CD4-positive, alpha-beta T cell treated with Interleukin-15 for 1 hour (primary cell): Measurements from ENCODE around the gene NGDN.
"Not testable (repeated sequence)": the region's sequence is repeated elsewhere in the genome, so short reads cannot be mapped to it uniquely, and the experiment has no call there.

Experiments
- DNase-seq: peaks from one replicate; pipeline ENCODE4 v3.0.0-alpha.2; 2020

Gene NGDN

DNA sequence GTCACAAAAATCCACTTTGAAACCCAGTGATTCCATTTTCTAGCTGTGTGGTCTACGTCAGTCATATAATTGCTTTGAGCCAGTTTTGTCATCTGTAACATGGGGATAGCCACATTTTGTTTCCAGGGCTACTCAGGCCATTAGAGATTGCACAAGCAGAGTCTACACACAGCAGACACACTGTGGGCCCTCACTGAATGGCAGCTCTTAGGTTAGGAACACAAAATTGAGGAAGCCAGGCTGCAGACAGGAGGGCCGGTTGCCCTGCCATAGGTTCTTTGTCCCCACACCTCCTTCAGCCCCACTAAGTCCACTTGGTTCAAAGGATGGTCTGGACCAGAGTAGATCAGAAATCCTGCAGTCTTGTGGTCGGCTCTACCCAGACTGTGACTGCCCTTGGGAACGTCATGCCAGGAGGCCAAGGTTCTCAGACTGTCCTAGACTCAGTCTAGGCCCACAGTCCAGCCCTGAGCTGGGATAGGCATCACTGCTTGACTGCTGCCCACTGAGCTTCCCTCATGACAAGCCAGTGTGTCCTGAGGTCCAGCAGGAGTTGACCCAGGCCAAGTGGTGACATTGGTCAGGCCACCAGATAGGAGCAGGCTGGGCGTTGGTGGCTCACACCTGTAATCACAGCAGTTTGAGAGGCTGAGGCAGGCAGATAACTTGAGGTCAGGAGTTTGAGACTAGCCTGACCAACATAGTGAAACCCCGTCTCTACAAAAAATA lies 30.2 kb upstream of the NGDN start:
- no peak for DNase-seq

DNA sequence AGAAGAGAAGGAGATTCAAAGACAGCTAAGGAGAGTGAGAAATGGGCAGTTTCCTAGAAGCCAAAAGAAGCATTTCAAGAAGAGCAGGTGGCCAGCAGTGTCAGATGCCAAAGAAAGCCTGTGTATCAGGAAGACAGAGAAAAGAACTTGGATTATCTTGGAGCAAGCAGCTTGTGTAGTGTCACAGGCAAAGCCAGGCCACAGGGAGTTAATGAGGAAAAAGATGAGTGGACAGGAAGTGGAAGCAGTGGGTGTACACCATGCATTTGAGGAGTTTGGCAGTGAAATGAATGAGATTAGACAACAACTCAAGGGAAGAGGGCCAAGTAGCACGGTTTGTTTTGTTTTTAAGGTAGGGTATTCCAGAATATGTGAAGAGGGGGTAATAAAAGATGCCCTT lies 28.4 kb upstream of the NGDN start:
- no peak for DNase-seq

DNA sequence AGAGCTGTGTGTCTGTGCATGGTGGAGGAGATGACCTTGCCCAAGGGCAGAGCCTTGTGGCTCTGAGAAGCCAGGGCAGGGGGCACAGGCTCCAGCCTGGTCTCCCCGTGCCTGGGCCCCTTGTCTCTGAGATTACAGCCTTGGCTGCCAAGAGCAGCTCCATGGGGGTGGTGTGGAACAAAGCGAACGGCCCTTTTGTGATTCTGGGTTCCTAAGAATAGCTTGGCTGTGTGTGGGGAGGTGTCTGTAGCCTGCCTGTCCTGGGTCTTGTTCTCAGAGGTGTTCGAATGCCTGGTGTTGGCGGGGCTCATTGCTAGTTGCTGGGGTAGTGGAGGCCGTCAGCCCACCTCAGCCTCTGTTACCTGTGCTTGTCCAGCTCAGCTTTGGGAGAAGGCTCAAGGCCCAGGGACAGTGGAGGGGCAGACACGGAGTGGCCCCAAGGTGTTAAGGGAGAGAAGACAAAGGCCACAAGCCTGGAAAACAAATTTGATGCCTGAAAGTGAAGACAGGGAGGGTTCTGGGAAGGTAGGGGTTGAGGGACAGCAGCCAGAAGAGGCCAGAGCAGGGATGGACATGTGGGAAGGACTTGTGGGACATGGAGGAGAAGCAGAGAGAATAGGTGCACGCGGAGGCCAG lies 26.7 kb upstream of the NGDN start:
- no peak for DNase-seq

DNA sequence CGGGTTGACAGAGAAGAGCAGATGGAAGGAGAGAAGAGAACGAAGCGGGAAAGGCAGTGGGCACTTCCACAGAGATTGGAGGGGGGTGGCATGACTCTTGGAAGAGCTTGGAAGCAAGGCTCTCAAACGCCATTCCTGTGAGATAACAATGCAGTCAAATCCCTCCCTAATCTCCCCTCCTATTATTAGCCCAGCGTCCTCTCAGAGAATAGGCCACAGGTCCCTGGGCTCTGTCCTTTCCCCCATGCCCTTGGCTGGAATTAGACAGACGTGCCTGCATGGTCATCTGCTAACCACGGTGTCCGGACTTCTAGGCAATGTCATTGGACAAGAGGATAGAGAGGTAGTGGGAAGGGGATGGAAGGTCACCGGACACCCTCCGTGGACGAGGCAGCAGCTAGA lies 26.1 kb upstream of the NGDN start:
- no peak for DNase-seq

DNA sequence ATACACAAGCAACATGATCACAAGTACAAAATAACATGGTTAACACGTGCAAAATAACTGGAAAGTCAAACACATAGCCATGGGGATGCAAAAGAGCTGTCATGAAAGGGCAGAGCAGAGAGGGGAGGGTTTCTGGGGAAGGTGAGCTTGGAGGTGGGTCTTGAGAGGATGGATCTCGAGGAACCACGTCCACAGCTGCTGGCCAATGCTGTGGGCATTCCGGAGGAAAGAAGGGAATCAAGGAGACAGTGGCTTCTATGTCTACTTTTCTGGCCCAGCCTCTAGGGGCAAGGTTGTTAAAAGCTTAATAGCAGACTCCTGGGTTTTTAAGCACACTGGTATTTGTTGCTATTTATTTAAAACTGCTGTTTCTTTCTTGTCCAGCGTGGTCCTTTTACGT lies 25.6 kb upstream of the NGDN start:
- DNase-seq: no peak

DNA sequence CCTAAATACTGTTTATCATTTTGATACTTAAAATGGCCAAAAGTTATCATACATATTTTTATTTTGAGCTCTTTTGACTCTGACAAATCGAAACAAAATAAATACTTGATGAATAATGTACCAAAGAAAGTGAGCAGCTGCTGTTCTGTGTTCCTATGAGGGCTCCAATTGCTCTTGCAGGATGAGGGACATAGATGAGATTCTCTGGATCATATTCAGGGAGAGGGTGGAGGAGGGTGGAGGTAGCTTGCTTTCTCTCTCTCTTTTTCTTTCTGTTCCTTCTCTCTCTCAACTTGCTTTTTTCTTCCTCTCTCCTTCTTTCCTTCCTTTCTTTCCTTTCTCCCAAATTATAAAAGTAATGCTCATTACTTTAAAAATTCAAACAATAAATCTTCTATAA lies 25.2 kb upstream of the NGDN start:
- DNase-seq: no peak

DNA sequence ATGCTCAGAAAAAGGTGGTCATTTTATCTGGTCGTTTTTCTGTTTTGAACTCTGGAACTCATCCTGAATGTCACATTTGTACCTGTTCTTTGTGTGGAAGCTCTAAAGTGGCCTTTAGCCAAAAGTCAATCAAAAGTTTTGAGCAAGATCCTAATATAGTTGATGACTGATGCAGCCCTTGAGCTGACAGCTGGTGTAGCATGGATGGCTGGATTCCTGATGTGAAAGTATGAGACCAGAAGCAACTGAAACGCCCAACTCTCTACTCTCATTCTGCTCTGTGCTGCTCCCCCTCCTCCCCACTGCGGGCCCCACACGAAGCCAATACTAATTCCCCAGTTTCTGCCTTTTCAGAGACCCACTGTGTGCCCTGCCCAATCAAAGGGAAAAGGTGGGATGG lies 23.7 kb upstream of the NGDN start:
- DNase-seq: no peak

DNA sequence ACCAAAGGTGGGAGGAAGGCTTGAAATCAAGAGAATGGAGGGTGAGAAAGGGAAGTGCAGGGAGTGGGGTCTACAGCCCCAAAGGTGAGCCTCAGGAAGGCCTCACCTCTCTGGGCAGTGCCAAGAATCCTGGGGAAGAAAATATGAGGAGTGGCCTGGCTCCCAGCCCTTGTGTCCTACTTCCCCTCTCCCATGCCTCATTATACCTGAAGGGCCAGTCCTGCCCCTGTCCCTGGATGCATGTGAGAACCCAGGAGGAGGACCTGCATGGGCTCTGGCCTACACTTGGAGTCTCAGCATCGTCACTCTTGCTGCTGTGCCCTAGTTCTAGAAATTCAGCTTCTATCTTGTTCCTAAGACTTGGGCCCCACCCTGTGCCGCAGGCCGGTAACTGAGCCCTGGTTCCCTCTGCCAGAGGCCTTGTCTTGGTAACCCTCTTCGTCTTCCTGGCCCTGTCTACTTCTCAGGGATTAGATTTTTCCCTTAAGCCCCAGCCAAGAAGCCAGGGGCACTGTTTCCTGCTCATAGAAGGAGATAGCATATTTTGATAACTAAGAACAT lies 23.1 kb upstream of the NGDN start:
- DNase-seq: no peak

DNA sequence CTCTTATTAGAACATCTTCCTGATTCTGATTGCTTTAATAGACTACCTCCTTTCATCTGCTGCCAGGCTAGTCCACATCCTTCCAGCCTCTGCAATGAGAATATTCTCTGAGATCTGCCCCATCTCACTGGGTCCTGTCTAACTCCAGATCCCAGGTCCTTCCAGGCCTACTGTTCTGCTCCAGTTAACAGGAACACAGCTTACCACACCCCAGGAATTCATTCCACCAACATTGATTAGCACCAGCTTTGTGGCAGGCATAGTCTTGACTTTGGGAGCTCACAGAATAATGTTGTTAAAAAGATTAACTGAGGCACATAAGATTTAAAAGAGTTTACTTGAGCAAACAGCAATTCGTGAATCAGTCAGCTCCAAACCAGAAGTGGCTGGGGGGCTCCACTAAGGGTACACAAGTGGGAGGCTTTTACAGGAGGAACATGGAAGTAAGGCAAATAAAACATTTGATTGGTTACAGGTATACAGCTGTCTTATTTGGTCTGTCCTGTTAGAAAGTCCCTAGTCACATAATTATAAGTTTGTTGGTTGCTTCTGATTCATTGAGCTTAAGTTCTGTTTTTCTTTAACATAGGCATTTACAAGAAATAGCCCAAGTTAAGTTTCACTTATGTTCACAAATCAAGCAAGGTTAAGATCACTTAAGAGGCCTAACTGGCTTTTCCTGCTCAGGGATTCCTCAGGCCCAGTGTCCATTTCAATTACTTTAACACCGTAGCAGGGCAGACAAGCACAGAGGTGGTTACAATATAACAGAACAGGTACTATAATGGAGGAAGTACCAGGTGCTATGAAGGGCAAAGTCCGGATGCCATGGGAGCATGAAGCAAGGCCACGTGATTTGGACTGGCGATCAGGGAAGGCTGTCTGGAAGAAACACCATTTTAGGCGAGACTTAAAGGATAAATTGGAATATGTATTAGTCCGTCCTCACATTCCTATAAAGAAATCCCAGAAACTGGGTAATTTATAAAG lies 21.8 kb upstream of the NGDN start:
- DNase-seq: no peak

DNA sequence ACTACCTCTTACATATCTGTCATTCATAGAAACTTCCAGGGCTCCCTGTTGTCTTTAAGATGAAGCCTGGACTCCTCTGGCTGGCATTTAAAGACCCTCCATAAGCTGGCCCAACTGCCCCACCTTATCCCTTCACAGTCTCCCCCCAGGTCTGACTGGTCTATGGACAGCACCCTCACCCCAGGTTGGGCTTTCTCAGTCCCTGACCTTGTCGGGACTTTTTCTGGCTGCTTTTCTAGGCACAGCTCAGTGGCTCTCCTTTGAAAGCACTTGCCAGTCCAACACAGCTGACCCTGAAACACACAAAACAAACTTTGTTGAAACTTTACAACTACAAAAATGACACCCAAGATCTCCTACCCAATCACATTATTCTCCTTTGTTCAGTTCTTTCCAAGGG lies 20.2 kb upstream of the NGDN start:
- no peak for DNase-seq

DNA sequence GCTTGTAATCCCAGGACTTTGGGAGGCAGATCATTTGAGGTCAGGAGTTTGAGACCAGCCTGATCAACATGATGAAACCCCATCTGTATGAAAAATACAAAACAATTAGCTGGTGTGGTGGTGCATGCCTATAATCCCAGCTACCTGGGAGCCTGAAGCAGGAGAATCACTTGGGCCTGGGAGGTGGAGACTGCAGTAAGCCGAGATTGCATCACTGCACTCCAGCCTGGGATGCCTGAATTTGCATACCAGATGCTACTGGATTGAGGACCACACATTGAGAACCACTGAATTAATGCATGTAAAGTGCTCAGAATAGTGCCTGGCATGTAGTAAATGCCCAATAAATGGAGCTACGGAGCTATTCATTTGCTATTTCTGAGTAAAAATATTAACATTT lies 19.1 kb upstream of the NGDN start:
- DNase-seq: no peak

DNA sequence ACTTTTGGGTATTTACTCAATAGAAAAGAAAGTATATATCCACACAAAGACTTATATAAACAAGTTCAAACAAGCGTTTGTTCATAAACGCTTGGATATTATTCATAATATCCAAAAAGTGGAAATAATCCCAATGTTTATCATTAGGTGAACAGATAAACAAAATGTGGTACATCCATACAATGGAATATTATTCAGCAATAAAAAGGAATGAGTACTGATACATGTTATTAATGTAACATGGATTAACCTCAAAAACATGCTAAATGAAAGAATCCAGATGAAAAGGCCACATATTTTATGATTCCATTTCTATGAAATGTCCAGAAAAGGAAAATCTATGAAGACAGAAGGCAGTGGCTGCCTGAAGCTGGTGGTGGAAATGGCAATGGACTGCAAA lies 17.3 kb upstream of the NGDN start:
- no peak for DNase-seq

DNA sequence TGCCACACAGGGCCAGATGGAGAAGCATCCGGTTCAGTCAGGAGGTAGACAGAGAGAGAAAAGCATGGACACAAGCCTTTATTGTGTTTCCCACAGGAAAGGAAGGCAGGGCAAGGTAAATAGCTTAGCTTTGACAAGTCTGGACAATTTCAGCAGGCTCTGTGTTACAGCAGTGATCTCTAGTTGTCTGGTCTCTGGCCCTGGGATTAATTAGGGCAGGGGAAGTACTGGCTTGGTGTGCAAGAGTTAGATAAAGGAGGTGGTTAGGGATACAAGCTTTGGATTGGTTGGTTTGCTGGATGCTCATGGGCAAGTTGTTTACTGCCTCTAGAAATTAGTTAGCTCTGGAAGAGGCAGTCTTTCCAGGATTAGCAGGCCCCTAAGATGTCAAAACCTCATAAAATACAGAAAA lies 15.1 kb upstream of the NGDN start:
- no peak for DNase-seq

DNA sequence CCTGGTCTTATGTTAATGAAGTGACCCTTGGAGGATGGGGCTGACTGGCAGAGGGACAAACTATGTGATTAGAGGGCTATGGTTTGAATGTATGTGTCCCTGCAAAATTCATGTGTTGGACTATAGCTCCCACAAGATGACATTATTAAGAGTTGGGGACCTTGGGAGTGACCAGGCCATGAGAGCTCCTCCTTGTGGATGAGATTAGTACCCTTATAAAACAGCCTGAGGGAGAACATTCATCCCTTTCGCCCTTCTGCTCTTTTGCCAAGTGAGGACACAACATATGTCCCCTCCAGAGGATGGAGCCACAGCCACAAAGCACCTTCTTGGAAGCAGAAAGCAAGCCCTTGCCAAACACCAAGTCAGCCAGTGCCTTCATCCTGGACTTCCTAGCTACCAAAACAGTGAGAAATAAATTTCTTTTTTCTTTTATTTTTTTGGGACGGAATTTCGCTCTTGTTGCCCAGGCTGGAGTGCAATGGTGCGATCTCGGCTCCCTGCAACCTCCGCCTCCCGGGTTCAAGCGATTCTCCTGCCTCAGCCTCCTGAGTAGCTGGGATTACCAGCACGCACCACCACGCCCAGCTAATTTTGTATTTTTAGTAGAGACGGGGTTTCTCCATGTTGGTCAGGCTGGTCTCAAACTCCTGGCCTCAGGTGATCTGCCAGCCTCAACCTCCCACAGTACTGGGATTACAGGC lies 12.5 kb upstream of the NGDN start:
- DNase-seq: not testable (repeated sequence)

DNA sequence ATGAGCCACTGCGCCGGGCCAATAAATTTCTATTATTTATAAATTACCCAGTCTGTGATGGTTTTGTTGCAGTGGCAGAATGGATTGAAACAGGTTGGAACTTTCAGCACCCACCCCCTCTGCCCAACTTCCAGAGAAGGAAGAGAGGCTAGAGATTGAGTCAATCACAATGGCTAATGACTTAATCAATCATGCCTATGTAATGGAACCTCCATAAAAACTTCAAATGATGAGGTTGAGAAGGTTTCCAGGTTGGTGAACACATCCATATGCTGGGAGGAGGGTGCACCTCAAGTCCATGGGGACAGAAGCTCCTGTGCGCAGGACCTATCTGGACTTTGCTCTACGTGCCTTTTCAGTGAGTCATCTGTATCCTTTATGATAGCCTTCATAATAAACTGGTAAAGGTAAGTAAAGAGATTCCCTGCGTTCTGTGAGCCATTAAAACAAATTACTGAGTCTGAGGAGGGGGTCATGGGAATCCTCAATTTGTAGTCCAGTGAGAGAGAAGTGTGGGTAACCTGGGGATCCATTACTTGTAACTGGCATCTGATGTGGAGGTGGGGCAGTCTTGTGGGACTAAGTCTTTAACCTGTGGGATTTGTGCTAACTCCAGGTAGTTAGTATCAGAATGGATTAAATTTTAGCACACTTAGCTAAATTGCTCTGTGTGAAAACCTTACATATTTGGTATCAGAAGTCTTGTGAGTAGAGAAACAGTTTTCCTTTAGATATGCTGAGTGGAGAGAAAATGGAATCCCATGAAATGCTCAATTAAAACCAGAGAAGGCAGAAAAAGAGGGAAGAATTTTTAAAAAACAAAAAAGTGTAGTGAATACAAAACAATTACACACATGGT lies 11.7 kb upstream of the NGDN start:
- no peak for DNase-seq

DNA sequence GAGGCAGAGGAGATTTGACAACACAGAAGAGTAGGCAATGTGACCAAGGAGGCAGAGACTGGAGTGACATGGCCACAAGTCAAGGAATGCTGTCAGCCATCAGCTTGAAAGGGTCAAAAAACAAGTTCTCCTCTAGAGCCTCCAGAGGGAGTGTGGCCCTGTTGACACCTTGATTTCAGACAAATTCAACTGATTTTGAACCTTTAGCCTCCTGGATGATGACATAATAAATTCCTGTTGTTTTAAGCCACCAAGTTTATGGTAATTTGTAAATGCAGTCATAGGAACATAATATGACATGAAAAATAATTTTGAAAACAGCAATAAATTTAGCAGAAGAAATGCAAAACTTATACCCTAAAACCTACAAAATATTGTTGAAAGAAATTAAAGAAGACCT lies 8.5 kb upstream of the NGDN start:
- no peak for DNase-seq

DNA sequence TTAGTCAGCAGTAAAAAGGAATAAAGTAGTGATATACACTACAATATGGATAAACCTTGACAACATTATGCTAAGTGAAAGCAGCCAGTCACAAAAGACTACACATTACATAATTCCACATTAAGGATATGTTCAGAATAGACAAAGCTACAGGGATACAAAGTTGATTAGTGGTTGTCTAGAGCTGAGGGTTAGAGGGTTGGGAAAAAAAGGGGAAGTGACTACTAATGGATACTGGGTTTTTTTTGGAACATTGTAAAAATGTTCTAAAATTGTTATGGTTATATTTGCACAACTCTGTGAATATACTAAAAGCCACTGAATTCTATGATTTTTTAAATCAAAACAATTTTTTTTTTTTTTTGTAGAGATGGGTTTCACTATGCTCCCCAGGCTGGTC lies 4.8 kb upstream of the NGDN start:
- DNase-seq: no peak

DNA sequence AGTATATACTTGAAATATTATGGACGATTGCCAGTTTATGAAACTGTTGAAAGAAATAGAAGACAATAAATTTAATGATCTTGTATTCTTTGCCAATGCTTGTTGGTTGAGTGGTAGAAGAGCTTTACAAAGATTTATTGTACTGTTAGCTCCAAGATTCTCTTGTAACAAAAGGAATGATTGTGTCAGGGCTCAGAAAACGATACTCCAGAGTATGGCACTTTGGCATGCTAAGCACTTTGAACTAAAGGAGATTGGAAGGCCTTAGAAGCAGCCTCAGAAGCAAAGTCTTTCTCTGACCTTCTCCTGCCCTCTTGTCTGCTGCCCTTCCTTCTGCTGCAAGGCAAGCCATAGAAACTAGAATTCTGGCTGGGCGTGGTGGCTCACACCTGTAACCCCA lies 4.2 kb upstream of the NGDN start:
- DNase-seq: no peak

DNA sequence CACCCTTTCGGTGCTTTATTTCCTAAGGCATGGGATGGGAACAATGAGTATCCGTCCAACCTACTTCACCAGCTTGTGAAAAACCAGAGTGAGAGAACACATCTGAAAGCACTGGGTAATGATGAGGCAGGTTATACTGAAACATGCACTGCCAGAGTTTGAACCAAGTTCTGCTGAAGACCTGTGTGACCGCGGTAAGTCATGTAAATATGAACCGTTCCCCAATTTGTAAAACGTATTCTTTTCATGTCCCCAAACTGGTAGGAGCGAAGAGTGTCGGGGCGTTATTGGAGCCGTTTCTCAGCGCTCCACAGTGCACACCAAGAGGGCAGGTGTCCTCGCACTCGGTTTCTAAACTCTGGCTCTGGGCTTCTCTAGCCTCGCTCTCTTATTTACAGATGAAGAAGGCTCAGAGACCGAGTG lies 788 bp upstream of the NGDN start:
- no peak for DNase-seq

DNA sequence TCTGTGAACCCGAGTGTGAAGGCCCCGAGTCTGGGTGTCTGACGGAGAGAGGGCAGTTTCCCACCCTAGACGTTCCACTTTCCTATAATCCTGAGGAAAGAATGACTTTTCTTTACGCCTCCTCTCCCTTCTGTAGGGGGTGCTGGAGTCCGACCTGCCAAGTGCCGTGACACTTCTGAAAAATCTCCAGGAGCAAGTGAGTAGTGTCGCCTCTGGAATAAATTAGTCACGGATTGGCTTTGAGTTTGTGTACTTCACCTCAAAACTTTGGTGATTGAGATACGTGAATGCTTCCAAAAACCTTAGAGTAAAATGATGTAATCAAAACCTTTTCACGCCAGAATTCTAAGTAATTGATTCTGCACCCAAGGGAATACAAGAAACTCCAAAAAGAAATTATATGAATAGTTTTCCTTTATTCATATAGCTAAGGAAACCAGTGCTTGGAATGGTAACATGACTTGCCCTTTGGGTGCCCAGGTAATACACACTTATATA lies 452 bp downstream of the NGDN start:
- no peak for DNase-seq

DNA sequence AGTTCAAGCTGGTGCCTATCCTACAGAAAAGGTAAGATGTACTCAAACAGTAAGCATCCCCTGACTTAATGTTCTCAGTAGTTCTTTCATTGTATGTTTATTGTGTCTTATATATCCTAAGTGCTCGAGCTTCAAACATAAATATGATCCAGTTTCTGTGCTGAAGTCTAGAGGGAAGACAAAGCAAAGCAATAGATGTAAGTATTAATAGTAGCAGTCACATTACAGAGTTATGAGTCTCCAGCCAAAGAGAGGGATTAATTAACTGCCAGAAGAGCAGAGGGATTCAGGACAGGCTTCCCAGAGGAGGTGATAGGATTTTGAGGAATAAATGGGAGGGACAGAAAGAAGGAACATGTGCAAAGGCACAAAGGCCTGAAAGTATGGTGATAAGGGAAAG lies 1.4 kb downstream of the NGDN start:
- DNase-seq: no peak
